Sciatic nerve (tissue), 2 donors: ENCODE measurements around the gene LECT2. TPM values are rescaled to one million over a fixed set of nuclear protein-coding genes. Genes with fewer than 3 reads are reported as not detected.
A peak's percentile ranks its signal among the peaks of the same experiment; 100 is the strongest.

ENCODE experiments used
- ATAC-seq: fragments of 200-7000 bp; cut with Tn5 transposase; one replicate; pipeline ENCODE4 v1.9.1; 2020; ENCODE audit warnings: mild to moderate bottlenecking, moderate library complexity
- DNase-seq: peaks from one replicate; pipeline ENCODE4 v3.0.0-alpha.2; 2020; ENCODE audit warnings: low spot score
- intact Hi-C: fragments of 100-400 bp; cut with DNase I; formaldehyde crosslinking; loops from one replicate; pipeline ENCODE4 v1.14.2; 2022
- total RNA-seq: library from RNA; stranded (reverse); fragmentation: NEBNext Ultra II Directional; extraction: Animal tissue kit (Norgen Biotek cat#: 25700); gene quantifications from one replicate; pipeline ENCODE4 v1.2.1, GENCODE V29; 2021
- donor health status: DM: no; HTN: no; CAD: no.
- donor health status: DM: no; HTN: no; CAD: no.

LECT2 gene
- total RNA-seq: not detected

GRCh38 chr5:135954899-135955298 is at the start of gene LECT2:
LECT2 (minus strand) TSS chr5:135954983; CDS start chr5:135954833, 150 bp downstream.
- no peak for ATAC-seq

GRCh38 chr5:136004436-136004835 is 49.7 kb upstream of the LECT2 start:
- ATAC-seq (no peak), DNase-seq (no peak)
- intact Hi-C loops: no loop called here

More at GRCh38 chr5:135954899-135955298, at the start of gene LECT2:
- no peak for DNase-seq
- intact Hi-C loops: no loop called here

- intact Hi-C loops: no loop called here
- peak; percentile 83 for DNase-seq
- peak; percentile 97 for ATAC-seq
Measured at GRCh38 chr5:136001466-136001981, 46.7 kb upstream of the LECT2 start.

GRCh38 chr5:136000932-136001331 is 46.1 kb upstream of the LECT2 start:
- DNase-seq (no peak), ATAC-seq (peak; percentile 16)
- intact Hi-C loops: no loop called here

GRCh38 chr5:136000147-136000546 is 45.4 kb upstream of the LECT2 start:
- no peak for DNase-seq
- intact Hi-C loops: no loop called here
- ATAC-seq: no peak

- ATAC-seq (no peak), DNase-seq (no peak)
- intact Hi-C loops: no loop called here
Measured at GRCh38 chr5:135999406-136000139, 44.8 kb upstream of the LECT2 start.

- no peak for ATAC-seq
- intact Hi-C loops: no loop called here
- DNase-seq: no peak
Measured at GRCh38 chr5:135998889-135999288, 44.1 kb upstream of the LECT2 start.

- ATAC-seq (no peak), DNase-seq (no peak)
- intact Hi-C loops: no loop called here
Measured at GRCh38 chr5:135997673-135998335, 43.0 kb upstream of the LECT2 start.

- ATAC-seq (no peak), DNase-seq (no peak)
- intact Hi-C loops: no loop called here
Measured at GRCh38 chr5:135996611-135997010, 41.8 kb upstream of the LECT2 start.

- intact Hi-C loops: no loop called here
- ATAC-seq (no peak), DNase-seq (no peak)
Measured at GRCh38 chr5:135995976-135996375, 41.2 kb upstream of the LECT2 start.

- ATAC-seq: peak; percentile 78
- DNase-seq: no peak
- intact Hi-C loops: no loop called here
Measured at GRCh38 chr5:135993880-135994636, 39.3 kb upstream of the LECT2 start.

GRCh38 chr5:135993335-135993879 is 38.6 kb upstream of the LECT2 start:
- intact Hi-C loops: no loop called here
- ATAC-seq (peak; percentile 66), DNase-seq (no peak)

GRCh38 chr5:135991429-135991828 is 36.6 kb upstream of the LECT2 start:
- ATAC-seq (no peak), DNase-seq (no peak)
- intact Hi-C loops: no loop called here

- ATAC-seq: peak; percentile 29
- intact Hi-C loops: no loop called here
Measured at GRCh38 chr5:135990528-135991255, 35.9 kb upstream of the LECT2 start.

GRCh38 chr5:135989686-135990085 is 34.9 kb upstream of the LECT2 start:
- DNase-seq (no peak), ATAC-seq (no peak)
- intact Hi-C loops: no loop called here

More at GRCh38 chr5:135990528-135991255, 35.9 kb upstream of the LECT2 start:
- no peak for DNase-seq

- no peak for DNase-seq
- no peak for ATAC-seq
- intact Hi-C loops: no loop called here
Measured at GRCh38 chr5:135988546-135988945, 33.8 kb upstream of the LECT2 start.

GRCh38 chr5:135986891-135987401 is 32.2 kb upstream of the LECT2 start:
- DNase-seq (no peak), ATAC-seq (peak; percentile 62)
- intact Hi-C loops: no loop called here

GRCh38 chr5:135986401-135986800 is 31.6 kb upstream of the LECT2 start:
- DNase-seq (no peak), ATAC-seq (no peak)
- intact Hi-C loops: no loop called here

- intact Hi-C loops: no loop called here
- ATAC-seq (no peak), DNase-seq (no peak)
Measured at GRCh38 chr5:135985951-135986350, 31.2 kb upstream of the LECT2 start.
